ENCODE data around the gene NTPCR.
"Not testable (repeated sequence)": the region's sequence is repeated elsewhere in the genome, so short reads cannot be mapped to it uniquely, and the experiment has no call there.

NTPCR gene, protein sequence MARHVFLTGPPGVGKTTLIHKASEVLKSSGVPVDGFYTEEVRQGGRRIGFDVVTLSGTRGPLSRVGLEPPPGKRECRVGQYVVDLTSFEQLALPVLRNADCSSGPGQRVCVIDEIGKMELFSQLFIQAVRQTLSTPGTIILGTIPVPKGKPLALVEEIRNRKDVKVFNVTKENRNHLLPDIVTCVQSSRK

DNA sequence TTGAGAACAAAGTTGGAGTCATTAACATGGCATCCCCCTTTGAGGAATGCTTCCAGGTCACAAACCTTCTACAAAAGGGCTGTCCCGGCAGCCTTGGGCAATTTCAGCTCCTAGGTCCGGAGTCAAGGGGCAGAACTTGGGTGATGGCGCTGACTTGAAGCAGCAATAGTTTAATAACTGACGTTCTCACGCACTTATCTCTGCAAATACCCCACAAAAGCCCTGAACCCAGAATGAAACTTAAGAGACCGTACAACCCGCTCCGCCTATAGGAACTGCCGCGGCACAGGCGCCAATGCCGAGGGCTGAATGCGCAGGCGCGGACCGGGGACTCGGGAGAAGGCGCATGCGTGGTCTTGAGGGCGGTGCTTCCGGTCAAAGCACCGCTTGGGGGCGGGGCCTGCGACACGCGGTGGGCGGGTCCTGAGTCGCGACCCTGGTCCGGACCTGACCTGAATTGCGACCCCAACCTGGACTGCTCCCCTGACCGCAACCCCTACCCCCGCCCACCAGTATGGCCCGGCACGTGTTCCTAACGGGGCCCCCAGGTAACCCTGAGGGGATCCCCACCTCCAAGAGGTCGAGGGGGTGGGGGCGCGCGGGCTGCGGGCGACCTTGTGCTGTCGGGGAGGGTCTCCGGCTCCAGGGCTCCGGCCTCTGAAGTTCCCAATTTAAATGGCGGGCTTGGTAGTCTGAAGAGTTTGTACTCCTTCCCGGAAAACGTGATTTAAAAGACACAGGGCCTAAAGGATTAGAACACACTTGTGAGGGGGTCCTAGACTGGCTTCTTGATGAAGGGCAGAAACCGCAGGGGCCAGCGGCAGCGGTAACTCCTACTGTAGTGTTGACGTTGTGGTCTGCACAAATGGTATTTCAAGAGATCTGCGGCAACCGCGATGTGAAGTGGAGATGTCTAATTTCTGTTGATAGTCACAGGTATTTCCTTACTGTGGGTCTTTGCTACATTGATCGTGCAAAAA lies at the start of gene NTPCR:
Gene NTPCR, plus strand, starts transcription at position 415 of the 980 bp plus-strand sequence. Its CDS starts 100 bp downstream, at position 515.
- peak; percentile 96 for DNase-seq

DNA sequence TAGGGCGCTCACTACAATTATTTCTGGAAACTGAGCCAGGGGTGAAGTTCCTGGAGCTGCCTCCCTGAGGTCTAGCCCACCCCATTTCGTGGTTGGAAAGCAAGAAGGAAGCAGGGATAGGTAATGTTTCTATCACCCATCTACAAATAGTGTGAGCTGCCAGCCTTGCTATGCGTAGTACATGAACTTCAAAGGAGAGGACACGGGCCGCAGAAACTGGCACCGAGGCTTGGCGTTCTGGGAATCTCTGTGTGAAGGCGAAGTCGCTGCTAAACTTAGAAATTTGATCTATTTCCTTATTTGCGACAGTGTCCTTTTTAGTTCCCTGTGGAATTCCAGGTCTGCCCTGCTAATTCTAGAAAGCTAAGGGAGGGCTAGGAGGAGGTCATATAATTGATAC lies 49.6 kb upstream of the NTPCR start:
- DNase-seq = no peak

DNA sequence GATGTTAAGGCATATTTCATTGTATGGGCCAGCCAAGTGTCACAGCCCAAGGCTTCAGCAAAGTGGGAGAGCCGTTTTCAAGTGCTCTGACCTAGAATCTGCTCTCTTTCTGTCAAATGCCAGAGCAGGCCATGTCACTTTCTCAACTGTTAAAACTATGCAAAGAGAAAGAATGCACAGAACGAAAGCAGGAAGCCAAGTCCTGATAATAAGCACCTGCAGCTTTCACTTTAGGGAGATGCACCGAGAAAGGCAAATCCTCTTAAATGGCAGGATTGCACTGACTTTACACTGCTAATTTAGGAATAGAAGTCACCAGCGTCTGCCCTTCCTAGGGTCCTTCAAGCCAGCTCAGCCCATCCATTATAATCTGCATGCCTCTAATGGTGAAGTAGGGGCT lies 49.2 kb upstream of the NTPCR start:
- no peak for DNase-seq

DNA sequence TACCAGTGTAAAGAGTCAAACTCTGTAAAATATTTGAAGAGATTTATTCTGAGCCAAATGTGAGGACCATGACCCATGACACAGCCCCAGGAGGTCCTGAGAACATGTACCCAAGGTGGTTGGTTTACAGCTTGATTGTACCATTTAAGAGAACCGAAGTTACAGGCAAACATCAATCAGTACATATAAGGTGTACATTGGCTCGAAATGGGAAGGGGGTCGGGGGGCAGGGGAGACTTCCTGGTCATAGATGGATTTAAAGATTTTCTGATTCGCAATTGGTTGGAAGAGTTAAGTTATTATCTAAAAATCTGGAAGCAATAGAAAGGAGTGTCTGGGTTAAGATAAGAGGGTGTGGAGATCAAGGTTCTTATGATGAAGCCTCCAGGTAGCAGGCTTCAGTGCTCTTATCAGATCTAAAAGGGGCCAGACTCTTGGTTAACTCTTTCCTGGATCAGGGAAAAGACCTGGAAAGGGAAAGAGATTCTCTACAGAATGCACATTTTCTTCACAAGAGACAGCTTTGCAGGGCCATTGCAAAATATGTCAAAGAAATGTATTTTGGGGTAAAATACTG lies 47.5 kb upstream of the NTPCR start:
- no peak for DNase-seq

DNA sequence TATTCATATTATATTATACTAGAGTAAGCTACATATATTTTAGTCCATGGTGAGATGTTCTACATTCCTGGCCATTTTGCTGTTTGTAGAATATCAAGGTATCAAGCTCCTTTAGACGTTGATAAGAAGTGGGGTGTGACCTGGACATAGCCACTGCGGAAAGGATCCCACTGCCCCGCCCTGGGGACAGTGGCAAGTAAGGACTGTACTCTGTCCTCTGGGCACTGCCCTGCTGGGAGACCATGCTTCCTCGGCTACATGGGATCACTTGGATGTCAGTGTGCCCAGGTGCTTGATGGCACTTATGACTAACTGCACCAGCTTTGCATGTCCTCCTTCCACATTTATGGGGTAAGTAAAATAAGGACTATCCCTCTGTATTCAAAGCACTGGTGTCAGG lies 46.3 kb upstream of the NTPCR start:
- DNase-seq = no peak

DNA sequence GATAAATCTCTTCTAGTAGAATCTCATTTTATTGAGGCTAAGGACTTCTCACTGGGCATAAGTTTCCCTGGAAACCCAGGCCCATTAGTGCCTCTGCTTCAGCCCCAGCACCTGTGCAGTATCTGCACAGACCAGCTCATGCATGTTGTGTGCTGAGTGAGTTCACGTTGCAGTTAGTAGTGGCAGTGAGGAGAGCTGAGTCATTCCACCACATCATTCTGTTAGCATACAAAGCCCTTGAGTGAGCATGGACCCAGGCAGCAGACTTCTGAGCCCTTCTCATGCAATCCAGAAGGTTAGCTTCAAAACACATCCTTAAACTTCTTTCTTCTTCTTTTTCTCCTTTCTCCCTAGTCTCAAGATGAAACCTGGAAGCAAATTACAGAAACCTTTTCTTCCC lies 45.8 kb upstream of the NTPCR start:
- DNase-seq = no peak

DNA sequence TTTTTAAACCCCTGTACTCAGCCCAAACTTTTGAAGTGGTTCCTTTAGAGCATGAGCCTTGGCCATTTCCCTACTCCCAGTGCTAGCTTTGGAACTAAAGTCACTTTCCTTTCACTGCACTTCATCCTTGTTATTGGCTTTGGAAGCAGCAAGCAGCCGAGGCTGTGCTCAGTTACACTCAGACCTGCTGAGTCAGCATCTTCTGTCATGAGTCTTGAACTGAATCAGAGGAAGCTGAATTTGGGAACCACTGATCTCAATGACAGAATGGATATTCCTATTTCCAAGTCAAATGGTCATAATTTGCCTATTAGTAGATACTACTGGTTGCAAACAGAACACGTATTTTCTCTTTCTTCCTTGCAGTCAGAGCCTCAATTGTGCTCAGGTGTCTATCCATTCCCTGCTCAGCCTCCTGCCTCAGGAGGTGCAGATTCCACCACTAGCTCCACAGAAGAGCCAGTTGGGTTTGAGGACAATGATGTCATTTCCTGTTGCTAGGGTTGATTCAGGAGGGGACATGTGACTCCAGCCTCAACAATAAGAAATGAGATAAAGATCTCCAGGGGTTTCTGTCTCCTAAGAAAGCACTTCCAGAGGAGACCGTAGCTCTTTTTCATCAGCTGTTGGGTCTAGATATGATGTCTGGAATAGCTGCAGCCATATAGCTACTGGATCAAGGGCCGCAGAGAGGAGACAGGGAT lies 44.9 kb upstream of the NTPCR start:
- DNase-seq = no peak

DNA sequence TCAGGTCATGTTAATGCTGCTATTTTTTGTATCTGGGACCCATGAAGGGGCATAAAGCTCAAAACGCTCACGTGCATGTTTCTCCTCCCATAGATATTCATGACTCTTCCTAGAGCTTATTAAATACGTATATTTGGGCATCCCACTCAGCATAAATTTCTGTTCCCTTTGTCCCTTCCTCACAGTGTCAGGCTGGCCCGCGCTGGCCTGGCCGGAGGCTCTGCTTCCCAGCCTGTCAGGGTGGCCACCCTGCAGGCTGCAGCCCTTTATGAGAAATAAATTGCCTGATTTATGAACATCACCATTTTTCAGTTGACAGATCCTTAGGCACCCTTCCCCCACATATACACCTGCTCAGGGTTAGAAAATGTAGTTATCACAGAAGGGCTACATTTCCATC lies 44.0 kb upstream of the NTPCR start:
- no peak for DNase-seq

DNA sequence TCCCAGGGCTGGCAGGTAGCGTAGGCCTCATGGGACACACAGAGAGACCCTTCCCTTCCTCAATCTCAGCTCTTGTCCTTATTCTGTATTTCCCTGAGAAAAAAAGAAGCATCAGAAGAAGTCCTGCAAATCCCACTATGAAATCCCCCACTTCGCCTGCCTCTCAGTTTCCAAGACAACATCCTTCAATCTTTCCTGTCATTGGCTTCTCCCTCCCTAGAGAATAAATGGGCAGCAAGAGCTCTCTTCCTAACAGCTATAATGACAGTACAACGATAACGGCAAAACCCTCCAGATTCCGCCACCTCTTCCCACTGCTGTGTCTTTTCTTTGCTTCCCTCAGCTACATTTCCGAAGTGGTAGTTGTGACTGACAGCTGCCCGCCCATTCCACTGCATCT lies 41.6 kb upstream of the NTPCR start:
- DNase-seq = no peak

DNA sequence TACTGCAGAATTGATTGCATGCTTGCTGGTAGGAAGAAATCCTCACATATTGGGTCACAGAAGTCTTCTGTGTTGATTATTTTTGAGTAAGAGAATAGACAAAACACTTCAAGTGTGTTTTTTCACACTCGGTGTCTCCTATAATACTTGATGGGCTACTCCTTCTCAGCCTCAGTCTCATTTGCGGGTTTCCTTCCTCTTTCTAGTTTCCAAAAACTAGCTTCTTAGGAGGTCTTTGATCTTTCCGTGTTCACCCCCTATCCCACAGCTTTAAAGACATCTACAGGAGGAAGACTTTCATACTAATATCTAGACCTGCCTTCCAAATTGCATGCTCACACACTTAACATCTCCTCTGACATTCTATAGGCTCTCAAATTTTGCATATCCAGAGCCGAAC lies 40.7 kb upstream of the NTPCR start:
- DNase-seq = no peak

DNA sequence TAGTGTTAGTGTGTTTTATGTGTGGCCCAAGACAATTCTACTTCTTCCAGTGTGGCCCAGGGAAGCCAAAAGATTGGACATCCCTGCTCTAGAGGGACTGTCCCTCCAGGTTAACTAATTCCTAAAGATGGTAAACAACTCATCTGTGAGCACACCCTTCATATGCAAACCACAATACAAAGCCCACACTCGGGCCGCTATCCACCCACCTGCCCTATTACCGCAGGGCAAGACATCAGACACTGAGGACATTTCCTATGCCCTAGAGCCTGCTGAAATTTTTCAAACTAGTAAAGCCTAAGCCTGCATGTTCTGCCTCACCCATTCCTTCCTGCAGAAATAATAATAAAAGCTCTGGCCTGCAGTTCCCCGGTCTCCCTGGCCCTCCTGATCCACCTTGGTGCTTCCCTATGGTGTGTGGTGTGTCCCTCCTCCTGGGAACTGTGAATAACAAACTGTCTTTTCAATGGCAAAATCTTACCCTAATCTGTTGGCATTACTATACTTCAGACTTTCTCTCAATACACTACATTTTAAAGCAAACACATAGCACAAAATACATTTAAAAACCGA lies 39.3 kb upstream of the NTPCR start:
- no peak for DNase-seq

DNA sequence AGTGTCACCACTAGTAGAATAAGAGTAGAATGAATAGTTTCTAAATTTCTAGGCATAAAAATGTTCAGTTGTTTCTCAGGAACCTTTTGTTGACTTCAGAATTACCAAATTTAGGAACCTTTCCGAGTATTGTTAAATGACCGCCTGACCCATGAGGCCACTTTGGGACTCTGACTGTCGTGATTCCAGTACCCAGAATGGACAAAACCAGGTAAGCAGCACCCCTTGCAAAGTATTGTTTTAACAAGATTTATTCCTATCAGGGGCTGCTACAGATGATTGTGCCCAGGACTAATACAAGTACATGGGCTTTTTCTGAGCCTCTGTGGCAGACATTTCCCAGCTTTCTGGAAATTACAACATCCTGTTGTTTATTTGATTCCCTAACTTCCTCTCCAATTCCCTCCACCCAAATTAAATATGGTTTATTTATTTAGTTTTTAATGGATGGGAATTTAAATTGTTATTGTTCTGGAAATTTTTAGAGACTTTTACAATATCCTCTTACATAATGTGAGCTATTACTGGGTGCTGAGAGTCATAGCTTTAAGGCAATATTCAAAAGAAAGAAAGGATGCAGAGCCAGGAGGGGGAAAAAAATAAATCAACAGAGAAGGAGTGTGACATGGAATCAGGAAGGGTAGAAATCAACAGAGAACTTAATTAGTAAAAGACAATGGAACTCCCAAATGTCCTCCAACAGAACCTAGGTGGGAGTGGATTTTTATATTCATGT lies 37.4 kb upstream of the NTPCR start:
- no peak for DNase-seq

DNA sequence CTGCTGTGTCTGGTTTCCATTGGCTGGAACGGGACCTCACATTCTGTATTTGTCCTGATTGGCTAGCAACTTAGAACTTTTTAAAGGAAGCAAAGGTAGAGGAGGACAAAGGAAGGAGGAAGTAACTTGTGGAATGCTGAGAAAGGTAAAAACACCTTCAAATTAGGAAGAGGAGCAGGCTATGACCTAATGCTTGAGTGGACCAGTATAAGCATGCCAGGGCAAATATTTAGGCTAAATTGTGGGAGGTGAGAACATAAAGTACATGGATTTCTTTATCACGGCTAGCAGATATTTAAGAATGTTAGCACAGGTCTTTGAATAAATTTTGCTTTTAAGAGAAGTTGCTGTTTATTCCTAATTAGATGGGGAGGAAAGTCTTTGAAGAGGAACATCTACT lies 36.1 kb upstream of the NTPCR start:
- DNase-seq = not testable (repeated sequence)

DNA sequence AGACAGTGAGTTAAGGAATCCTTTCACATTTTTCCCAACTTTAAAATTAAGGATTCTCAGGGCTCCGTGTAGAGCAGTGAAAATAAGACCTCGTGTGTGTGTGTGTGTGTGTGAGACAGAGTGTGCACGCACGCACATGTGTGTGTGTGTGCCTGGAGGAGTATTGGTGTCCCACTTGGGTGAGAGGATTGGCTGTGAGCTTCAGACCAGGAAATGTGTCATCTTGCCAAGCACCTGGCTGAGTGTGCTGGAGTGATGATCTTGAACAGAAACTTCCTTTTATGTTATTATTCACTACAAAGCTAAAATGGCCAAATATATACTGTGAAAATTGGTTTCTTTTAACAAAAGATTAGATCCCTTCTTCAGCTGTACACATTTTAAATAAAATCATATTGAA lies 35.2 kb upstream of the NTPCR start:
- DNase-seq = no peak

DNA sequence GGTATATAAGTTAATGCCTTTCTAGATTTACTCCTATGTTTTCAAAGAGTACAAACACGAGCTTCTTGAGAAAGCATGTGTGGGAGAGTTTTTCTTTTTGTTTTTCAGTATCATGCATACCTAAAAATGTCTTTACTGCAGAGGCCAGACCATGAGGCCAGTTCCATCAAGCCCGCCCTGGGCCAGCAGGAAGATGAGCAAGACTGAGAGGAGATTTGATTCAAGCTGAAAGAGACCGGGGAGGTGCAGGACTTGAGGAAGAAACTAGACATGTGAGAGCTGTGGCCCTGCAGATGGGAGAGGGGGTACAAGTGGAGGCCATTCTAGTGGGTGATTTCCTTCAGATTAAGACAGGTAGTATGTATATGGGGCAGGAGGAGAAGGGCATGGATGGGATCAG lies 33.4 kb upstream of the NTPCR start:
- DNase-seq = no peak

DNA sequence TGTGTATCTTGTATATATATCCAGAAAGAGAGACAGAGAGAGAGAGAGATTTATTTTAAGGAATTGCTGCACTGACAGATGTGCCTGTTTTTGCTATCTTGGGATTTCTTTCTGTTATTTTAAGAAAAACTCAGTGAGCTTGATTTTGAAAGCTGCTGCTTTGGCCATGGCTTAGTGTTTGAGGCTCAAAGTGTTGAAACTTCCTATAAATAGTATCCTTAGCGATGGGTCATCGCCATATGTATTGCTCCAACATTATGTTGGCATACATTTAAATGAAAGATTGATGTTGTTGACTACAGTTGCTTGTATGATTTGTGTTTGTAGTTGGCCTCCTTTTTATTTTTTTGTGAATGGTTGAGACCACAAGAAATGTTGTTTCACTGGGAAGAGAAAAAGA lies 29.0 kb upstream of the NTPCR start:
- no peak for DNase-seq

DNA sequence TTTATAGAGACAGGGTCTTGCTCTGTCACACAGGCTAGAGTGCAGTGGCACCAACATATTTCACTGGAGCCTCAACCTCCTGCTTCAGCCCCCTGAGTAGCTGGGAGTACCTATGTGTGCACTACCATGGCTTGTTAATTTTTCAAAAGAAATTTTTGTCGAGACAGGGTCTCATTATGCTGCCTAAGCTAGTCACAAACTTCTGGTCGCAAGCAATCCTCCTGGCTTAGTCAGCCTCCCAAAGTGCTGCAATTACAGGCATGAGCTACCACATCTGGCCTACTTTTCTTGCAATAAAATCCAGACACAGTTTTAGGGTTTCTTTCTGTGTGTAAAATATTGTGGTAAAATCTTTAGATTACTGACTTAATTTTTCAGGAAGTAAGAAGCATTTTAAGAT lies 27.9 kb upstream of the NTPCR start:
- no peak for DNase-seq

DNA sequence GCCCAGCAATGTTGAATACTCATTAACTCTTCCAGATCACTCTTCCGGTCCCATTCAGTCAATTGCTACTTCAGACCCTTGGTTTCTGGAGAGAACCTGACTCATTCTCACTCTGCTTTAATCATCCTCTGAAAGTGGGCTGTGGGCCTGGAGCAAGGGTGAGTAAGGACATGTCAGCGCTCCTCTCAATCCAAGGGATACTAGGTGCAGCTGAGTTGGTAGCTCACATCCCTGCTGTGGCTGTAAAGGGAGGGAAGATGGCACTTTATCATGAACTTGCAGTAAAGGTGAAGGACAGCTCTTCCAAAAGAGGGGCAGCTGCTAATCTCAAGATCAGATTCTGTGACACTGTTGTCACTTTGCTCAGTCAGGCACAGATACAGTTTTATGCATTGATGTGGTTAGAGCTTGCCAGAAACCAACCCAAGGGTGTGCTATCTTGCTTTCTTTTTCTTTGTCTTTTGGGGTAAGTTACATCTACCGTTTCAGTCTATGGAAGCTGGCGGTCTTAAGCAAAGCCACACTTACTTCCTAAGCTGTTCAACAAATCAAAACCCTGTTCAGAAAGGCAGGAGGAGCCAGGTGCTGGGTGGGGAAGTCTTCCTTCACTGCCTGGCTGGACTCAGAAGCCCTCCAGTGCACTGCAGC lies 26.5 kb upstream of the NTPCR start:
- DNase-seq = no peak

DNA sequence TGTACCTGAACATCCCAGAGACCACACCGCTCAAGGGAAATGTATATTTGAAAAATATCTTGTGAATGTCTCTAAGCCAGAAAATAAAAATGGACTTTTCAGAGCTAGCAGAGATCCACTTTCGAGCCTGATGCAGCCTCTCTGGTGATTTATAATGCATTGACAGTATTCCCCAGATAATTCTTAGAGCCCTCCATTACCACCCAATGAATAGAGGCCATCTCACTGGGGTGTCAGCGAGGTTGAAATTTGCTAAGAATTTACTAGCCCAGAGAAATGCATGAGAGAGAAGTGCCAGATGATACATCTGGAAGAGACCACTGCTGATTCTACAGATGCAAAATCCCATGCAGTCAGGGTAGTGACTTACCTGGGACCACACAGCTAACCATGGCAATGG lies 25.5 kb upstream of the NTPCR start:
- DNase-seq = no peak

DNA sequence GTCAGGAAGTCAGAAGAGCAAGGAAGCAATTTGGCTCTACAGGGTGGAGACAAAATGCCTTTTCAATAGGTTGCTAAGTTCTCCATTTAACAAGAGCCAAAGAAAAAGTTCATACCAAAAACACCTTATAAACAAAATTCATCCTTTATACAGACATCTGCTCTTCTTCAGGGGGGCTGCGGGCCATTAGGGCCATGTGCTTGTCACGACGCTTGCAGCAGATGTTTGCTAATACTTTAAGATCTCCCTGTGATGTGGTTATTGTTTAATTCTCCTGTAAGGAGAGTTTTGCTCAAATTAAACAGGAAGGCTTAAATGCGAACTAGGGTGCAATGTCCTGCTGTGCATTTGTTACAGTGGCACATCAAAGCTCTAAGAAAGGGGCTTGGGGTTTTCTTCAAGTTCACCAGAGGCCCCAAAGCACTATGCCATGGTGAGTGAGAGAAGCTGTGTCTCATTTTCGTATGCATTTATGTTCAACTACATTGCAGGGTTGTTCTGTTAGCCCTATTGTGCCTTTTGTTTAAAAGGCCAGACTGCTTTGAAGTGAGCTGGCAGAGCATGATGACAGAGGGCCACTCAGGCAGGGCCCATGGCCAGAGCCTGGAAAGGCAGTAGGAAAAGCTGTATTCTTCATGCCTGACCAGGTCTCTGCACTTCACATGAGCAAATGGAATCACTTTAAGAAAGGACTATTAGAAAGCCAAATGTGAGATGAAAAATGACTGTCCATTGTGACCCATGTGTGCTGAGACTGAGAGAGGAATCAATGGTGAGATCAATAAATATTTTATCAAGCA lies 24.8 kb upstream of the NTPCR start:
- no peak for DNase-seq

DNA sequence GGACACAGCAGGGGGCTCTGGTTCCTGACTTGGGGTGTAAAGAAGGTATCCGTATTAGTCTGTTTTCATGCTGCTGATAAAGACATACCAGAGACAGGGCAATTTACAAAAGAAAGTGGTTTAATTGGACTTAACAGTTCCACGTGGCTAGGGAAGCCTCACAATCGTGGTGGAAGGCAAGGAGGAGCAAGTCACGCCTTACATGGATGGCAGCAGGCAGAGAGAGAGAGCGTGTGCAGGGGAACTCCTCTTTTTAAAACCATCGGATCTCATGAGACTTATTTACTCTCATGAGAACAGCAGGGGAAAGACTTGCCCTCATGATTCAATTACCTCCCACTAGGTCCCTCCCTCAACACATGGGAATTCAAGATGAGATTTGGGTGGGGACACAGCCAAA lies 23.2 kb upstream of the NTPCR start:
- DNase-seq = not testable (repeated sequence)

Measured in activated CD8-positive, alpha-beta memory T cell treated with anti-CD3 and anti-CD28 coated beads, Interleukin-2, amount 50 U/mL, for 4 hours (primary cell).